22Rv1 (cell line): ENCODE data around the gene ARHGAP33.

ENCODE experiments used
- H3K27ac ChIP-seq: fragments of 450-650 bp; 2 replicates; pipeline ENCODE4 v1.5.1; 2017
- ZFX ChIP-seq: fragments of 450-650 bp; IDR thresholded peaks from 2 replicates; pipeline ENCODE4 v1.6.1; 2017; ENCODE audit warnings: antibody characterized with exemption, borderline replicate concordance
- TF ChIP-seq, protein P1 (sequence below): fragments of 450-650 bp; IDR thresholded peaks from 2 replicates; pipeline ENCODE4 v1.5.1; 2017; ENCODE audit warnings: mild to moderate bottlenecking

The ARHGAP33 gene

DNA sequence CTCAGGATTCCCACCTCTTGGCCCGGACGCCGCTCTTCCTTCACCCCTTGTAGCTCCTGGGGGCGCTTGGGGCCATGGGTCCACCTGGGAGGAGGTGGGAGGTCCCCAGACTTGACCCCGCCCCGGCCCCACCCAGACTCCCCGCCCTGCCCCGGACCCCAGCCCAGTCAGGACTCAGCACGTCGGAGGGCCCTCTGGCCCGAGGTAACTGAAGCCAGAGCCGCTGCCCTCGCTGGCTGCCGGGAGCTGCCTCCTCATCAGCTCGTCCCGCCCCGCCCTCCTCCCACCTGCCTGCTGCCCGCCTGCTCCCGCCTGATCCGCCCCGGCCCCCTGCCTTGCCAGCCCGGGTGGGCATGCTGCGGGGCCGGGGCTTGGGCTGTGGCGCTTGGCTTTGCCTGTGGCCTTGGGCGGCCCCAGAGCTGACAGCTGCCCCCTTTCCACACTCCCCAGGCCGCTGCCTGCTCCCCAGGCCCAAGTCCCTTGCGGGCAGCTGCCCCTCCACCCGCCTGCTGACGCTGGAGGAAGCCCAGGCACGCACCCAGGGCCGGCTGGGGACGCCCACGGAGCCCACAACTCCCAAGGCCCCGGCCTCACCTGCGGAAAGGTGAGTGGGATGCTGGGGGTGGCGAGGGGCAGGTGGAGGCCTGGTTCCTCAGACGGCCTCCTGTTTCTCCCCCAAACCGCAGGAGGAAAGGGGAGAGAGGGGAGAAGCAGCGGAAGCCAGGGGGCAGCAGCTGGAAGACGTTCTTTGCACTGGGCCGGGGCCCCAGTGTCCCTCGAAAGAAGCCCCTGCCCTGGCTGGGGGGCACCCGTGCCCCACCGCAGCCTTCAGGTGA is 9.4 kb downstream of the ARHGAP33 start:
- TF ChIP-seq, protein P1, sequence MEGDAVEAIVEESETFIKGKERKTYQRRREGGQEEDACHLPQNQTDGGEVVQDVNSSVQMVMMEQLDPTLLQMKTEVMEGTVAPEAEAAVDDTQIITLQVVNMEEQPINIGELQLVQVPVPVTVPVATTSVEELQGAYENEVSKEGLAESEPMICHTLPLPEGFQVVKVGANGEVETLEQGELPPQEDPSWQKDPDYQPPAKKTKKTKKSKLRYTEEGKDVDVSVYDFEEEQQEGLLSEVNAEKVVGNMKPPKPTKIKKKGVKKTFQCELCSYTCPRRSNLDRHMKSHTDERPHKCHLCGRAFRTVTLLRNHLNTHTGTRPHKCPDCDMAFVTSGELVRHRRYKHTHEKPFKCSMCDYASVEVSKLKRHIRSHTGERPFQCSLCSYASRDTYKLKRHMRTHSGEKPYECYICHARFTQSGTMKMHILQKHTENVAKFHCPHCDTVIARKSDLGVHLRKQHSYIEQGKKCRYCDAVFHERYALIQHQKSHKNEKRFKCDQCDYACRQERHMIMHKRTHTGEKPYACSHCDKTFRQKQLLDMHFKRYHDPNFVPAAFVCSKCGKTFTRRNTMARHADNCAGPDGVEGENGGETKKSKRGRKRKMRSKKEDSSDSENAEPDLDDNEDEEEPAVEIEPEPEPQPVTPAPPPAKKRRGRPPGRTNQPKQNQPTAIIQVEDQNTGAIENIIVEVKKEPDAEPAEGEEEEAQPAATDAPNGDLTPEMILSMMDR, result no peak
- no peak for TF ChIP-seq ZFX
- H3K27ac ChIP-seq, result no peak overlapping the region

DNA sequence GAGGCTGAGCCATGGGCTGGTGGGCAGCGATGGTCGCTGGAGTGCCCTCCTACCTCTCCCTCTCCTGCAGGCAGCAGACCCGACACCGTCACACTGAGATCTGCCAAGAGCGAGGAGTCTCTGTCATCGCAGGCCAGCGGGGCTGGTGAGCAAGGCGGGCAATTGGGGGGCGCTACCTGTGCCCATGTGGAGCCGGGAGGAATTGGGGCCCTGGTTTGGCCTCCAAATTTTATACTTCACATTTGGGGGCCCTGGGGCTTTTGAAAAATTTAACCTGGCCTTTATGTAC is 9.9 kb downstream of the ARHGAP33 start:
- no peak overlapping the region for H3K27ac ChIP-seq

DNA sequence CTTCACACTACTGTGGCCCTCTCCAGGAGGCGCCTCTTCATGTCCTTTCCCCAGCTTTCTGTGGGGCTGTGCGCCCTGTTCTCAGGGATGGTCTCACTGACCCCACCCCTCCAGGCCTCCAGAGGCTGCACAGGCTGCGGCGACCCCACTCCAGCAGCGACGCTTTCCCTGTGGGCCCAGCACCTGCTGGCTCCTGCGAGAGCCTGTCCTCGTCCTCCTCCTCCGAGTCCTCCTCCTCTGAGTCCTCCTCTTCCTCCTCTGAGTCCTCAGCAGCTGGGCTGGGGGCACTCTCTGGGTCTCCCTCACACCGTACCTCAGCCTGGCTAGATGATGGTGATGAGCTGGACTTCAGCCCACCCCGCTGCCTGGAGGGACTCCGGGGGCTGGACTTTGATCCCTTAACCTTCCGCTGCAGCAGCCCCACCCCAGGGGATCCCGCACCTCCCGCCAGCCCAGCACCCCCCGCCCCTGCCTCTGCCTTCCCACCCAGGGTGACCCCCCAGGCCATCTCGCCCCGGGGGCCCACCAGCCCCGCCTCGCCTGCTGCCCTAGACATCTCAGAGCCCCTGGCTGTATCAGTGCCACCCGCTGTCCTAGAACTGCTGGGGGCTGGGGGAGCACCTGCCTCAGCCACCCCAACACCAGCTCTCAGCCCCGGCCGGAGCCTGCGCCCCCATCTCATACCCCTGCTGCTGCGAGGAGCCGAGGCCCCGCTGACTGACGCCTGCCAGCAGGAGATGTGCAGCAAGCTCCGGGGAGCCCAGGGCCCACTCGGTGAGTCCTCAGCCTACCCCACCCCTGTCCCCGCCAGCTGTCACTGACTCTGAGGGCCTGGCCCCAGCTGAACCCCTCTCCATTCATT is 11.2 kb downstream of the ARHGAP33 start:
- no peak overlapping the region for H3K27ac ChIP-seq

More for the DNA sequence above, 9.9 kb downstream of the ARHGAP33 start:
- TF ChIP-seq, protein P1, result no peak
- TF ChIP-seq ZFX, result no peak

DNA sequence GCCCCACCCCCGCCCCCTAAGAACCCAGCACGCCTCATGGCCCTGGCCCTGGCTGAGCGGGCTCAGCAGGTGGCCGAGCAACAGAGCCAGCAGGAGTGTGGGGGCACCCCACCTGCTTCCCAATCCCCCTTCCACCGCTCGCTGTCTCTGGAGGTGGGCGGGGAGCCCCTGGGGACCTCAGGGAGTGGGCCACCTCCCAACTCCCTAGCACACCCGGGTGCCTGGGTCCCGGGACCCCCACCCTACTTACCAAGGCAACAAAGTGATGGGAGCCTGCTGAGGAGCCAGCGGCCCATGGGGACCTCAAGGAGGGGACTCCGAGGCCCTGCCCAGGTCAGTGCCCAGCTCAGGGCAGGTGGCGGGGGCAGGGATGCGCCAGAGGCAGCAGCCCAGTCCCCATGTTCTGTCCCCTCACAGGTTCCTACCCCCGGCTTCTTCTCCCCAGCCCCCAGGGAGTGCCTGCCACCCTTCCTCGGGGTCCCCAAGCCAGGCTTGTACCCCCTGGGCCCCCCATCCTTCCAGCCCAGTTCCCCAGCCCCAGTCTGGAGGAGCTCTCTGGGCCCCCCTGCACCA is 11.9 kb downstream of the ARHGAP33 start:
- no peak for TF ChIP-seq ZFX
- TF ChIP-seq, protein P1, result no peak
- H3K27ac ChIP-seq, result no peak overlapping the region

More for the DNA sequence above, 11.2 kb downstream of the ARHGAP33 start:
- TF ChIP-seq ZFX, result no peak
- TF ChIP-seq, protein P1, result no peak

DNA sequence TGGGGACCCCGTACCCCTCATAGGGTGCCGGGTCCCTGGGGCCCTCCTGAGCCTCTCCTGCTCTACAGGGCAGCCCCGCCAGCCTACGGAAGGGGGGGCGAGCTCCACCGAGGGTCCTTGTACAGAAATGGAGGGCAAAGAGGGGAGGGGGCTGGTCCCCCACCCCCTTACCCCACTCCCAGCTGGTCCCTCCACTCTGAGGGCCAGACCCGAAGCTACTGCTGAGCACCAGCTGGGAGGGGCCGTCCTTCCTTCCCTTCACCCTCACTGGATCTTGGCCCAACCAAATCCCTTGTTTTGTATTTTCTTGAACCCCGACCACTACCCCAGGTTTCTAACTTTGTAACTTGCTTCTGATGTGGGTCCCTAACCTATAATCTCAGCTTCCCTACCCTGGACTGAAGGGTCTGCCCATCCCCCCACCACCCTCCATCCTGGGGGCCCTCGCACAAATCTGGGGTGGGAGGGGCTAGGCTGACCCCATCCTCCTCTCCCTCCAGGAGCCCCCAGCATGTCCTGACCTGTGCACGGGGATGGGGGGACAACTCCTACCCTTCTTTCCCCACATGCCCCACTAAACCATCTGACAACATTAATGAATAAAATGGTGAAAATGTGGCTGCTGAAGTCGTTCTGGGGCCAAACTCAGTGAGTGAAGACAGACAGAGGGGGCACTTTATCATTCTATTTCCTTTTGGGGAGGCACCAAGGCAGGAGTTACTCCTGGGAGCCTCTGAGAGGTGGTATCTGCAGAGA is 13.0 kb downstream of the ARHGAP33 start:
- TF ChIP-seq ZFX, result no peak
- TF ChIP-seq, protein P1, result no peak
- no peak overlapping the region for H3K27ac ChIP-seq

DNA sequence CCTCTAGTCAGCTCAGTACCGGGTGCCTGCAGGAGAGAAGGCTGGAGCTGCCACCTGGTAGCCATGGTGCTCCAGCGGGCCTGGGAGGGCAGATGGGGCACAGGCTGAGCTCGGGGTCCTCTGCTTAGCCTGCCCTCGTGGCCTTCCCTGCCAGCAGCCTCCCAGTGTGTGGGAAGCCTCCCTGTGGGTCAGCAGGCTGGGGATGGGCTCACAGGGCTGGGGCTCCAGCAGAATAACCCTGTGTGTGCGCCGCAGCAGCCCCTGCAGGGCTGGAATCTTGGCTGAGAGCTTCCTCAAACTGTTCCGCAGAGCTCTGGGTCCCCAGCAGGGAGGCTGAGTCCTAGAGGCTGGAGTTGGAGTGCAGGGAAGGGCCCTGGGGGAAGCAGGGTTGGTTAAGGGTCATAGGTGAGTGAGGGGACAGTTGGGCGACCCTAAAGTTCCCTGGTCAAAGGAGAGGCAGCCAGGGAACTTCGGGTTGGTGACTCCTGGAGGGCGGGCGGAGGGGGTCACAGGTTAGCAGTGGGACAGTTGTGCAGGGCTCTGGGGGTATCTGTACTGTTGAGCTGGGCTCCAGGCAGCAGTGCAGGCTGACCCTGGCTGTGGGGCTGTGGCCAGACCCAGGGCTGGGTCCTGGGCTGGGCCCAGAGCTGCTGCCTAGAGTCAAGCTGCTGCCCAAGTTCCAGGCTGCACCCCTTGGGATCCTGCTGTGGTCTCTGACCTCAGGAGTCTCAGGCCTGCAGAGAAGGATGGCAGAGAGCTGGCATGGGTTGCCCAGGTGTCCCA is 14.0 kb downstream of the ARHGAP33 start:
- TF ChIP-seq, protein P1, result no peak
- no peak for TF ChIP-seq ZFX
- H3K27ac ChIP-seq, result no peak overlapping the region
